Activated CD8-positive, alpha-beta memory T cell treated with anti-CD3 and anti-CD28 coated beads, Interleukin-2, amount 50 U/mL, for 48 hours (primary cell): Measurements from ENCODE around the gene BRWD1.

Experiments used
- DNase-seq: peaks from one replicate; pipeline ENCODE4 v3.0.0-alpha.2; 2020

The BRWD1 gene

GRCh38 chr21:39193380-39193779 is 120.1 kb downstream of the BRWD1 start:
- DNase-seq, result no peak

- no peak for DNase-seq
Measured at GRCh38 chr21:39189857-39190604, 123.4 kb downstream of the BRWD1 start.

GRCh38 chr21:39188521-39189139 is 124.8 kb downstream of the BRWD1 start:
- DNase-seq, result no peak

GRCh38 chr21:39187141-39187540 is 126.3 kb downstream of the BRWD1 start:
- no peak for DNase-seq

GRCh38 chr21:39186676-39187075 is 126.8 kb downstream of the BRWD1 start:
- DNase-seq, result no peak

- DNase-seq, result no peak
Measured at GRCh38 chr21:39185157-39185556, 128.3 kb downstream of the BRWD1 start.

- DNase-seq, result no peak
Measured at GRCh38 chr21:39184050-39184980, 129.1 kb downstream of the BRWD1 start.

GRCh38 chr21:39183272-39184049 is 130.0 kb downstream of the BRWD1 start, which contains the start of gene PSMG1:
TSS of gene PSMG1 (minus strand) at chr21:39183451. CDS start at chr21:39183385, 66 bp downstream.
- DNase-seq, result peak; percentile 98

- DNase-seq, result no peak
Measured at GRCh38 chr21:39182484-39183271, 130.8 kb downstream of the BRWD1 start.

- no peak for DNase-seq
Measured at GRCh38 chr21:39182016-39182415, 131.4 kb downstream of the BRWD1 start.

GRCh38 chr21:39181205-39181818 is 132.1 kb downstream of the BRWD1 start:
- DNase-seq, result no peak

GRCh38 chr21:39180429-39181019 is 132.9 kb downstream of the BRWD1 start:
- no peak for DNase-seq

GRCh38 chr21:39178421-39178820 is 135.0 kb downstream of the BRWD1 start:
- no peak for DNase-seq

- DNase-seq, result no peak
Measured at GRCh38 chr21:39176271-39176709, 137.1 kb downstream of the BRWD1 start.

GRCh38 chr21:39175665-39176064 is 137.8 kb downstream of the BRWD1 start:
- DNase-seq, result no peak

GRCh38 chr21:39175154-39175553 is 138.3 kb downstream of the BRWD1 start:
- DNase-seq, result no peak

GRCh38 chr21:39173716-39174680 is 139.4 kb downstream of the BRWD1 start:
- no peak for DNase-seq

GRCh38 chr21:39169906-39170305 is 143.5 kb downstream of the BRWD1 start:
- no peak for DNase-seq

GRCh38 chr21:39168800-39169199 is 144.6 kb downstream of the BRWD1 start:
- DNase-seq, result no peak

- DNase-seq, result no peak
Measured at GRCh38 chr21:39164523-39164922, 148.9 kb downstream of the BRWD1 start.
